CD14-positive monocyte (primary cell): ENCODE data around the gene ICAM3. TPM values are rescaled to one million over a fixed set of nuclear protein-coding genes. Genes with fewer than 3 reads are reported as not detected.
A peak's percentile ranks its signal among the peaks of the same experiment; 100 is the strongest.
"Not testable (repeated sequence)": the region's sequence is repeated elsewhere in the genome, so short reads cannot be mapped to it uniquely, and the experiment has no call there.

ENCODE experiments used
- DNase-seq, 3 donors: peaks; one replicate each; pipeline ENCODE4 v3.0.0-alpha.2; 2011 to 2022
- H2AFZ ChIP-seq: 2 replicates; pipeline ENCODE4 v1.6.0; 2012; ENCODE audit warnings: mild to moderate bottlenecking, low read depth, low read length, inconsistent platforms; ENCODE audit not compliant: insufficient read depth, poor library complexity, severe bottlenecking
- H3K27ac ChIP-seq, 2 donors: 1 replicate in 1 of 2; 2 replicates in 1 of 2; pipeline ENCODE4 v1.5.1; 2012 to 2013; ENCODE audit warnings: low read length in 2 of 2, control low read depth in 1 of 2, inconsistent platforms in 1 of 2, low read depth in 1 of 2, mild to moderate bottlenecking in 1 of 2
- H3K27me3 ChIP-seq, 2 donors: one replicate each; pipeline versions ENCODE4 v1.6.0 to v1.6.1; 2011 to 2013; ENCODE audit warnings: low read length in 2 of 2; ENCODE audit not compliant: control insufficient read depth in 2 of 2, insufficient read depth in 2 of 2
- H3K36me3 ChIP-seq, 2 donors: replicated peaks in 1 of 2; 1 replicate in 1 of 2; 2 replicates in 1 of 2; pipeline versions ENCODE4 v1.5.1 to v1.6.1; 2012 to 2013; ENCODE audit warnings: low read length in 2 of 2, control low read depth in 1 of 2, inconsistent platforms in 1 of 2, mild to moderate bottlenecking in 1 of 2; ENCODE audit not compliant: insufficient read depth in 2 of 2, control insufficient read depth in 1 of 2
- H3K4me1 ChIP-seq, 2 donors: 1 replicate in 1 of 2; 2 replicates in 1 of 2; pipeline versions ENCODE4 v1.5.1 to v1.6.1; 2012 to 2013; ENCODE audit warnings: low read length in 2 of 2, control low read depth in 1 of 2, inconsistent platforms in 1 of 2, mild to moderate bottlenecking in 1 of 2, moderate library complexity in 1 of 2; ENCODE audit not compliant: insufficient read depth in 2 of 2, control insufficient read depth in 1 of 2
- H3K4me2 ChIP-seq: replicated peaks from 2 replicates; pipeline ENCODE3; 2012; ENCODE audit warnings: low read length, moderate library complexity, mild to moderate bottlenecking; ENCODE audit not compliant: poor library complexity, severe bottlenecking; ENCODE audit errors: extremely low read depth
- H3K4me3 ChIP-seq, 3 experiments: fragments of 200-600 bp in 1 of 3; sonication (generic) in 1 of 3; replicated peaks in 1 of 3; 1 replicate in 2 of 3; 2 replicates in 1 of 3; pipeline ENCODE4 v1.5.1; 2011 to 2013; ENCODE audit warnings: low read length in 3 of 3, mild to moderate bottlenecking in 3 of 3, control low read depth in 2 of 3, low read depth in 2 of 3, inconsistent platforms in 1 of 3, moderate library complexity in 1 of 3
- H3K79me2 ChIP-seq: 2 replicates; pipeline ENCODE4 v1.6.0; 2012; ENCODE audit warnings: mild to moderate bottlenecking, control low read depth, inconsistent platforms, low read length, moderate library complexity; ENCODE audit not compliant: insufficient read depth
- H3K9ac ChIP-seq: 2 replicates; pipeline ENCODE4 v1.6.0; 2017; ENCODE audit warnings: low read length, mild to moderate bottlenecking; ENCODE audit not compliant: insufficient read depth, poor library complexity, severe bottlenecking
- H3K9me3 ChIP-seq, 2 donors: replicated peaks in 1 of 2; 1 replicate in 1 of 2; 2 replicates in 1 of 2; pipeline versions ENCODE4 v1.5.1 to v1.6.1; 2012 to 2013; ENCODE audit warnings: low read length in 2 of 2, control low read depth in 1 of 2; ENCODE audit not compliant: control insufficient read depth in 1 of 2, insufficient read depth in 1 of 2
- H4K20me1 ChIP-seq: 2 replicates; pipeline ENCODE4 v1.6.0; 2012; ENCODE audit warnings: mild to moderate bottlenecking, low read length, control low read depth, moderate library complexity; ENCODE audit not compliant: insufficient read depth
- H3K27ac Mint-ChIP-seq, 7 donors: one replicate each; pipeline ENCODE4 v1.8.0; 2020; ENCODE audit warnings: mild to moderate bottlenecking in 7 of 7, mixed read lengths in 7 of 7, moderate library complexity in 6 of 7, inconsistent platforms in 2 of 7
- H3K27me3 Mint-ChIP-seq, 3 donors: one replicate each; pipeline ENCODE4 v1.8.0; 2021 to 2022; ENCODE audit warnings: low read depth in 3 of 3, mild to moderate bottlenecking in 3 of 3, mixed read lengths in 3 of 3, moderate library complexity in 3 of 3, inconsistent platforms in 1 of 3
- H3K36me3 Mint-ChIP-seq, 2 donors: one replicate each; pipeline ENCODE4 v1.8.0; 2020; ENCODE audit warnings: mixed read lengths in 2 of 2, inconsistent platforms in 1 of 2, mild to moderate bottlenecking in 1 of 2
- H3K4me1 Mint-ChIP-seq: one replicate; pipeline ENCODE4 v1.8.0; 2020; ENCODE audit warnings: mild to moderate bottlenecking, mixed read lengths
- H3K4me3 Mint-ChIP-seq, 2 donors: one replicate each; pipeline ENCODE4 v1.8.0; 2020; ENCODE audit warnings: mild to moderate bottlenecking in 2 of 2, mixed read lengths in 2 of 2, moderate library complexity in 1 of 2
- H3K9me3 Mint-ChIP-seq, 7 donors: one replicate each; pipeline ENCODE4 v1.8.0; 2020 to 2022; ENCODE audit warnings: mixed read lengths in 7 of 7, mild to moderate bottlenecking in 6 of 7, moderate library complexity in 6 of 7, inconsistent platforms in 2 of 7
- CTCF ChIP-seq: fragments of 200-600 bp; IDR thresholded peaks from one replicate; pipeline ENCODE4 v1.8.0; 2022; ENCODE audit warnings: antibody characterized with exemption, mild to moderate bottlenecking
- WGBS: methylation state at CpG from one replicate; pipeline ENCODE4 v1.1.5; 2013; ENCODE audit warnings: missing lambda C conversion rate; ENCODE audit not compliant: insufficient coverage; 5-methylcytosine and 5-hydroxymethylcytosine counted together
- intact Hi-C, 2 donors: fragments of 100-400 bp; cut with micrococcal nuclease; formaldehyde crosslinking; loops; one replicate each; pipeline versions ENCODE4 v1.15.0 to v1.15.1; 2023
- polyA plus RNA-seq, 3 donors: library from polyadenylated mRNA; depleted of rRNA in 1 of 3; unstranded in 2 of 3; stranded (reverse) in 1 of 3; fragments of 300-500 nt in 2 of 3; fragments of >200 nt in 1 of 3; fragmentation: Illumina TruSeq in 2 of 3; gene quantifications; 1 replicate in 2 of 3; 2 replicates in 1 of 3; pipeline ENCODE4 v1.2.3, GENCODE V29; 2012 to 2021

The ICAM3 gene
- polyA plus RNA-seq, 3 donors, result 189 to 234 (median 198) TPM

GRCh38 chr19:10338940-10339339, 484 bp downstream of the ICAM3 start:
- H3K4me3 Mint-ChIP-seq, result peak overlapping the region; percentile 90 to 99
- peaks cover 42% of the 10 kb centered on the region for H3K4me1 Mint-ChIP-seq
- peaks cover 0 to 5% (median 2%) of the 10 kb centered on the region in 3 donors for H3K27me3 Mint-ChIP-seq
- peaks cover 6% of the 10 kb centered on the region for H4K20me1 ChIP-seq
- H3K9me3 Mint-ChIP-seq, result peaks cover 0 to 2% (median 0%) of the 10 kb centered on the region in 7 donors
- peak overlapping the region; percentile 61 to 91 for H3K27ac ChIP-seq
- peaks cover 21 to 32% of the 10 kb centered on the region in 2 donors for H3K36me3 Mint-ChIP-seq
- no peak for TF ChIP-seq CTCF
- peaks cover 53% of the 10 kb centered on the region for H3K79me2 ChIP-seq
- H3K4me3 ChIP-seq, result peak overlapping the region; percentile 66 to 93 (median 70)
- peak overlapping the region; percentile 88 for H2AFZ ChIP-seq
- H3K36me3 ChIP-seq, result peaks cover 16 to 26% of the 10 kb centered on the region in 2 donors
- no peaks in the 10 kb centered on the region for H3K9me3 ChIP-seq
- no peaks in the 10 kb centered on the region for H3K27me3 ChIP-seq
- H3K9ac ChIP-seq, result peak overlapping the region; percentile 71
- DNase-seq, result no peak
- WGBS, result 32% methylated on average over 4 of the region's 6 CpGs
- H3K27ac Mint-ChIP-seq, result peak overlapping the region; percentile 90 to 98 (median 94)
- H3K4me2 ChIP-seq, result peak overlapping the region; percentile 96
- intact Hi-C loops, result no loop called here
- peaks cover 42 to 50% of the 10 kb centered on the region in 2 donors for H3K4me1 ChIP-seq

- H3K4me1 ChIP-seq, result peaks cover 58 to 67% of the 10 kb centered on the region in 2 donors
- Mint-ChIP-seq H3K36me3 (peaks cover 21 to 32% of the 10 kb centered on the region in 2 donors), H3K27ac (peak overlapping the region in 1 of 7 donors; percentile 41), H3K4me1 (peaks cover 58% of the 10 kb centered on the region)
- DNase-seq, H3K4me2 ChIP-seq, H3K9ac ChIP-seq, H3K4me3 Mint-ChIP-seq, H3K9me3 ChIP-seq, H3K27me3 Mint-ChIP-seq, H3K4me3 ChIP-seq, H2AFZ ChIP-seq, intact Hi-C loops, H3K27ac ChIP-seq, H3K27me3 ChIP-seq, H3K9me3 Mint-ChIP-seq: not testable (repeated sequence)
- 100% methylated on average over 6 of the region's 9 CpGs for WGBS
- H3K79me2 ChIP-seq, result peaks cover 74% of the 10 kb centered on the region
- H4K20me1 ChIP-seq, result peaks cover 19% of the 10 kb centered on the region
- peaks cover 19 to 26% of the 10 kb centered on the region in 2 donors for H3K36me3 ChIP-seq
These were observed 2.7 kb downstream of the ICAM3 start for GRCh38 chr19:10336725-10337124.
